Stimulated activated CD8-positive, alpha-beta memory T cell treated with anti-CD3 and anti-CD28 coated beads, Interleukin-4, amount 100 ng/mL, for 4 hours (primary cell): ENCODE data around the gene PNMA6F.
"Not testable (repeated sequence)": the region's sequence is repeated elsewhere in the genome, so short reads cannot be mapped to it uniquely, and the experiment has no call there.

Experiments
- DNase-seq, 2 donors: peaks; one replicate each; pipeline ENCODE4 v3.0.0-alpha.2; 2020; ENCODE audit warnings: low read depth in 2 of 2, low spot score in 1 of 2

PNMA6F gene

DNA sequence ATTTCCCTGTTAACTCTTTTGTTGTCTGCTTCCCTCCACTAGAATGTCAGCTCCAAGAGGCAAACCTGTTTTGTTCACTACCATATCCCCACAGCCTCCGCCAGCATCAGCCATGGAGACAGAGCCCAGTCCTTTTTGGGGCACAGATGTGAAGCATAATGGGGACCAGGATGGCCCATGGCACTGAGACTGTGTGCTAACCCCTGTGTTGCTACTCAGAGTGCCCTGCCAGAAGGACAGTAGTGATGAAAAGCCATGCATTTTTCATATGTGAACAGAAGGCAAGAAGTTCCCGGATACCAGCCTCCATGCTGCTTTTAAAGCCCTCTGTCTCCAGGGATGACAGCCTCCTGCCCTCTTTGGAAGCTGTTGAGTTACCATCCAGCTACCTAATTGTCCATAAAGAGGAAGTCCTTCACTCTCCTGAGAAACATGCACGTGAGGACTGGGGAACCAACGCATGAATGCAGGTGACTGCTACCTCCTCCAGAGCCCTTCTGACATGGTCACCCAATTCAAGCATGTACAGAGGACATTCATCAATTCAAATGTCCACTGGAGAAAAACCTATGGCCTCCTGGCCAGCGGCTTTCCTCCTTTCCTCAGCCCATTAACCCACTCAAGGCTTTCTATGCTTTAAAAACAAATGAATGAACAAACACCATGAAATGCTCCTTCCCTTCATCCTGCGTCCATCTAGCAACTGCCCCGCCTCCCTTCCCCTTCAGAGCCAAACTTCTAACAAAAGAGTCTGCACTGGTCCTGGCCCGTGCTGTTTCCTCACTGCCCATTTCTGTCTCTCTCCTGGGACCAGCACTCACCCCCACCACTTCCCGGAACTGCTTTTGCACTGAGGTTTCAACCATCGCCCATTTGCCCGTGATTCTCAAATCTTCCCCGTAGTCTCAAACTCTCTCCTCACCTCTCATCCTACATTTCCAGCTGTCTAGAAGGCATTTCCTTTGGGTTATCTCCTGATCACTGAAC is 18.0 kb downstream of the PNMA6F start:
- no peak for DNase-seq

DNA sequence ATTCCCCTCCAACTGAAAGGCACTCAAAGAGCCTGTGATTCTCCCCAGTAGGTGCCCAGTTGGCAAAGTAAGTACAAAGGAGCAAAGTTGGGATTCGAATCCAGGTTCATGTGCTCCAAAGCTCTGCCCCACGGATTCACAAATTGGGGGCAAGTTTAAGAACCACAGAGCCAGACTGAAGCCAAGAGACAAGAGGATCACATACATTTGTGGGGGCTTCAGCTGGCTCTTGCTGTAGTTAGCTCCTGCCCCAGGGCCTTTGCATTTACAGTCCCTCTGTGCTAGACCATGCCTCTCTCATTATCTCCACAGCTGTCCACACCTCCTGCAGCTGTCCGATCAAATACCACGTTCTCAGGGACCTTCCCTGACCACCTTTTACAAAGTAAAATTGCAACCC is 18.8 kb downstream of the PNMA6F start:
- no peak for DNase-seq

DNA sequence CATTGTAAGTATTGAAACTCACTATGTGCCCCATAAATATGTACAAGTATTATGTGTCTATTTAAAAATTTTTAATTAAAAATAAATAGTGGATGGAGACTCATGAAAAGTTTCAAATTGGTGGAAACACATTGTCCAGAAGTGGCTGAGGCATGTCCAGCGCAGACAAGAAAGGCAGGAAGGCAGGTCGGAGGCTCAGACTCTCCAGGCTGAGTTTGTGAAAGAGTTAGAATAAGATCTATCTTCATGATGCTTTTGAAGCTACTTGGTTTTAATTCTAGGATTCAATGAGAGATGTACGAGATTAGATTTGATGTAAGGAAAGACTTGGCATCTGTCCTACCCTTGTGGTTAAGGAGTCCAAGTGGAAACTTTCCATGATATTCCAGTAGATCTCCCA is 19.8 kb downstream of the PNMA6F start:
- DNase-seq, result no peak

DNA sequence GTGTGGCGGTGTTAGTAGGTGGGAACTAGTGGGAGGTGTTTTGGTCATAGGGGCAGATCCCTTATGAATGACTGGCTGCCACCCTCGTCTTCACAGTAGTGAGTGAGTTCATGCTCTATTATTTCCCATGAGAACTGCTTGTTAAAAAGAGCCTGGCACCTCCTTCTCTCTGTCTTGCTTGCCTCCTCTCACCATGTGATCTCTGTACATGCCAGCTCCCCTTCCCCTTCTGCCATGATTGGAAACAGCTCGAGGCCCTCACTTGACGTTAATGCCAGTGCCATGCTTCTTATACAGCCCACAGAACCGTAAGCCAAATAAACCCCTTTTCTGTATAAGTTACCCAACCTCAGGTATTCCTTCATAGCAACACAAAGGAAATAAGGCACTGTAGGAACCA is 21.7 kb downstream of the PNMA6F start:
- no peak for DNase-seq

DNA sequence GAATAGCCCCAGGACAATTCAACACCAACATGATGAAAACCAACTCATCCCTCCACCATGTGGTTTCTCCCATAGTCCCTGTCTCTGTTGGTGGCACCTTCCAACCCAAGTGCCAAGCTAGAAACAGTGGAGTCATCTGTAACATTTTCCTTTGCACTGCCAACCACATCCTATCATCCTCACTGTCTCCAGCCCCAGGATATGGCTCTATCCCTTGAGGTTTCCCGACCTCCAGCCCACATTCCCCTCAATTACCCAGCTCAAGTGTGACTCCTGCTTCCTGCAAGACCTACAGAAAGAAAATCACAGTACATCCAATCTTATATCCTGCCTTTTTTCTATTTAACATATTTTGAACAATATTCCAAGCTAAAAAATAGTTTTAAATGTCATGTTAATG is 24.2 kb downstream of the PNMA6F start:
- DNase-seq, result no peak

DNA sequence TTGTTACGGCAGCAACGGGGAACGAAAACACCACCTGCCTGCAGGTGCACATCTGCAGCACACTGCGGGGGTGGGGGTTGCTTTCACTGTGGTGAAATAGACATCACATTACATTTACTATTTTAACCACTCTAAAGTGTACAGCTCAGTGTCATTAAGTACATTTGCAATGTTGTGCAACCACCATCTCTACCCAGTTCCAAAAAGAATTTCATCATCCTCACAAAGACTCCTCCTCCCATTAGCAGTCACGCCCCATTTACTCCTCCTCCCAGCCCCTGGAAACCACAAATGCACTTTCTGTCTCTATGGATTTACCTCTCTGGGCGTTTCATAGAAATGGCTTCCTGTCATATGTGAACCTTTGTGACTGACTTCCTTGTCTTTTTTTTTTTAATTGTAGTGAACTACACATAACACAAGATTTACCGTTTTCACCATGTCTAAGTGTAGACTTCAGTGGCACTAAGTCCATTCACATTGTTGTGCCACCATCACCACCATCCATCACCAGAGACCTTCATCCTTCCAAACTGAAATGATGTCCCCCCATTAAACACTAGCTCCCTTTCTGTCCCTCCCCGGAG is 28.0 kb downstream of the PNMA6F start:
- DNase-seq, result not testable (repeated sequence)

DNA sequence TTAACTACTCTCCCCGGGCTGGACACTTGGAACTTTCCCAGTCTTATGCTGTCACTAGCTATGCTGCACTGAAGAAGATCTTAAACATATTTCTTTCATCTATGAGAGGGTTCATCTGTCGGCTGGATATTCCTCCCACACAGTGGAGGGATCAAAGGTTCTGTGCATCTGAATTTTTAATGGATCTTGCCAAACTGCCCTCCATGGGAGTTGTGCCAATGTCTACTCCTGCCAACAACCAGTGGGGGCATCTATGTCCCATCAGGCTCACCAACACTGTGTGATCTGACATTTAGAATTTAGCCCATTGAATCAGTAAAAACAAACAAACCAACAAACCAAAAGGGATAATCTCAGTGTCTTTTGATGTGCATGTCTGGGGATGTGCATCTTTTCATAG is 32.8 kb downstream of the PNMA6F start:
- not testable (repeated sequence) for DNase-seq

DNA sequence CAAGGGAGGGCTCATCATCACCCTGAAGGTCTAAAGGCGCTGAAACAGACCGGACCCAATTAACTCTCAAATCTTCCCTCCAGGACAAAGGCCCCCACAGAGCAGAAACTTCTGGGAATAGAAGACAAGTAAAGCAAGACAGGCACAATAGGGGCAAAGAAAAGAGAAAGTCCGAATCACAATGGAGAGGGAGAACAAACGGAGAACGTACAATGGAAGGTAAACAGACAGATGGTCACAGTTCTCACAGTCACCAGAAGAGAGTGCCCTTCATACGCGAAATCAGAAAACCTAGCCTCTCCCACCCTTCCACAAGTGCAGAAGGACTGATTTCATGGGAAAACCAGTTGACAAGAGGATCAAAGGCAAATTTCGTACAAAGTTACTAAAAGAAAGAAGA is 35.9 kb downstream of the PNMA6F start:
- DNase-seq, result not testable (repeated sequence)

DNA sequence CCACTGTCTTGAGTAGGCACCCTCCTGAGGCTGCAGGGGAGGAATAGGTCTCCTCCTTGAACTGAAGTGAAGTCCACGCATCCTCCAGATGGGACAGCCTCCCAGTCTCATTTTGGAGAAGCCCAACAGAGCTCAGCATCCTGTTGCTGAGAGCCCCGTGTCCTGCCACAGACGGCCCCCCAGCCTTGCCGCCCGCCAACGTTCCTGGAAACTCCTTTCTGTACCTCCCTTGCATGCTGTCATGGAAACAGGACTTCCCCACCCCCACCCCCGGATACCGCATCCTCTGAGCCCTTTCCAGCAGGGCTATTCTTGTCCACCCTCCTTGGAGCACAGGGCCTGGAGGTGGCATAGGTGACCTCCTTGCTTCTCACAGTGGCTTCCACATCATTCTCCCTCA is 37.6 kb downstream of the PNMA6F start:
- not testable (repeated sequence) for DNase-seq

DNA sequence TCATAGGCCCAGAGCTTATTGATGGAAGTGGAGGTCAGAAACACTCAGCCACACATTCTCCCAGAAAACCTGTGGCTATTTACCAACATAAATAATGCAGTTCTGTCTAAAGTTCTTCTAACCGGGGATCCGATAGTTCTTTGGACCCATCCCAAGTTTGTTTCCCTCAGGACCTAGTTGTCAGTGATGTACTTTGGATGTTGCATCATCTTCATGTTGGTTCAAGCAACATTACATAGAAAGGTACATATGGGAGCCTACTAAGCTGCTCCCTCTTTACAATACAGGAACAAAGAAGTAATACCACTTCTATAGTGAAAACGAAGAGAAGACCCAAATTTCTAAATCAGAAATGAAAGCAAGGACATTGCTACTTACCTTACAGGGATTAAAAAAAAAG is 39.8 kb downstream of the PNMA6F start:
- DNase-seq, result not testable (repeated sequence)

DNA sequence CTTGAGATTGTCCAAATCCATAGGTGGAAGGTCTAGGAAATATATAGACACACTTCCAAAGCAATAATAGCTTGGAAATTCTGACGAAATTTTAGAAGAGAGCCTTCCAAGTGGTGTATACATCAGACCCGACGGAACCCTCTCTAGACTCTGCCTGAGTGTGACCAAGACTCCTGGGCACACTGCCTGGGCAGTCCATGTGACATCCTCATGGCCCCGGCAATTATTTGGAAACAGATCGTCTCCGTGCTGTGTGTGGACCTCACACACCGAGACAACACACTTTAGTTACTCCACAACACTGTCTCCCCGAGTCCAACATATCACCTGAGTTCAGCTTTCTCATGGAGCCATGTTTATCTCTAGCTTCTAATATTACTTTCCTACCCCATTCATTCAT is 42.3 kb downstream of the PNMA6F start:
- not testable (repeated sequence) for DNase-seq

DNA sequence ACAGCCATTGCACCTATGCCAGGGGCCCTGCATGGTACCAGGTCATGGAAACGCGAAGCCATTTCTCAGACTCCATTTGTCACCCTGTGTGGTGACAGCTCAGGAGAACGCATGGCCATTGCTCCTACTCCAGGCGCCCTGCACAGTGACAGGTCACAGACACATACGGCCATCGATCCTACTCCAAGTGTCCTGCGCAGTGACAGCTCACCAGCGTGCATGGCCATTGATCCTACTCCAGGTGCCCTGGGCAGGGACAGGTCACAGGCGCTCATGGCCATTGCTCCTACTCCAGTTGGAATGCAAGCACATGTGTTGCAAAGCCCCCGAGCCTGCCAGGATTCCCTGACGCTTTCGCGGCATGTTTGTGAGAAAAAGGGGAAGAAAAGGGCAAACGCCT is 45.5 kb downstream of the PNMA6F start:
- not testable (repeated sequence) for DNase-seq

DNA sequence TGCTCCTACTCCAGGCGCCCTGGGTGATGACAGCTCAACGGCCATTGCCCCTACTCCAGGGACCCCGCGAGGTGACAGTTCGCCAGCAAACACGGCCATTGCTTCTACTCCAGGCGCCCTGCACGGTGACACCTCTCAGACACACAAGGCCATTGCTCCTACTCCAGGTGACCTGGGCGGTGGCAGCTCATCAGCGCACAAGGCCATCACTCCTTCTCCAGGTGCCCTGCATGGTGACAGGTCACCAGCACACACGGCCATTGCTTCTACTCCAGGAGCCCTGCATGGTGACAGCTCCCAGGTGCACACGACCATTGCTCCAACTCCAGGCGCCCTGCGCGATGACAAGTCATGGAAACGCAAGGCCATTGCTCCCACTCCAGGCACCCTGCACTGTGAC is 46.1 kb downstream of the PNMA6F start:
- not testable (repeated sequence) for DNase-seq

DNA sequence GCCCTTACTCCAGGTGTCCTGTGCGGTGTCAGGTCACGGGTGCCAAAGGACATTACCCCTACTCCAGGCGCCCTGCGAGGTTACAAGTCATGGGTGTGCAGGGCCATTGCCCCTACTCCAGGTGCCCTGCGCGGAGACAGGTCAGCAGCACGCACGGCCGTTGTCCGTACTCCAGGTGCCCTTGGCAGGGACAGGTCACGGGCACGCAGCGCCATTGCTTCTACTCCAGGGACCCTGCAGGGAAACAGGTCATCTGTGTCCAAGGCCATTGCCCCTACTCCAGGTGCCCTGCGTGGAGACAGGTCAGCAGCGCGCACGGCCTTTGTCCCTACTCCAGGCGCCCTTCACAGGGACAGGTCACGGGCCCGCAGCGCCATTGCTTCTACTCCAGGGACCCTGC is 49.0 kb downstream of the PNMA6F start:
- not testable (repeated sequence) for DNase-seq

DNA sequence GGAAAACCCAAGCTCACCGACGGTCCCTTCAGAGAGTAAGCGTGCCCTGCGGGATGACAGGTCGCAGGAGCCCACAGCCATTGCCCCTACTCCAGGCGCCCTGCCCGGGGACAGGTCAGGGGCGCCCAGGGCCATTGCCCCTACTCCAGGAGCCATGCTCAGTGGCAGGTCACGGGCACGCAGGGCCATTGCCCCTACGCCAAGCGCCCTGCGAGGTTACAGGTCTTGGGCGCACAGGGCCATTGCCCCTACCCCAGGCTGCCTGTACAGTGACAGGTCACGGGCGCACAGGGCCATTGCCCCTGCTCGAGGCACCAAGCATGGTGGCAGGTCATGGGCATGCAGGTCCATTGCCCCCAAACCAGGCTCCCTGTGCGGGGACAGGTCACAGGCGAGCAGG is 49.5 kb downstream of the PNMA6F start:
- not testable (repeated sequence) for DNase-seq
